Measurements from ENCODE around the gene CFAP46. TPM values are rescaled to one million over a fixed set of nuclear protein-coding genes. Genes with fewer than 3 reads are reported as not detected.

Gene CFAP46
- total RNA-seq, 3 donors from 2014 or later (not counting 1 experiment from before 2014, with no cell fraction given), result 0.35 TPM; not detected in 2

DNA sequence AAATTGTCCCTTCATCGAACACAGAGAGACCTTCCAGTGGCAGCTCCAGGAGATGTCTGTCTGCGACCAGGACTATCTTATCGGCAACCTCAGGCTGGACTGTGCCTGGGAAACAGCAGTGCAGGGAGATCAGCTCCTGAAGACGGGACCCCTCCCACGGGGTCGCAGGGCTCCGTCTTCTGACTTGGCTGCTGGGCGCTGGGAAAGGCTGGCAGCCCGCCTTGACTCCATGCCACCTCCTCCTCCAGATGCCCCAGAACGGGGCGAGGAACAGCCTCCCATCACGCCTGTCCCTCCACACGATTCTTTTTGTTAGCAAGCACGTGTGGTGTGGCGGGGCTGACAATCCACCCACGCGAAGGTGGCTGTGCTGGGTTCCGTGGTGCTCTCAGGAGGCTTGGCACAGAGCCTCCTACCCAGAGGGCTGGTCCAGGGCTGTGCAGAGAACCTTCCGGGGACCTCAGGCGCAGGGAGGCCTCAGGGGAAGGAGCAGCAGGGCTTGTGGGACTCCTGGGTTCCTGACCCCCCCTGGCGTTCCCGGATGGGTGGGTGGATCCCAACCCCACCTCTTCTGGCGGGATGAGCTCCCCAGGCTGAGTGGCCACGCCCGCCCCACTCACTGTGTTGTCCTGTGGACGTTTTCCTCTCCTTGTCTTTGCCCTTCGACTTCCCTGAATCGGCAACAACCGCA, 108.8 kb downstream of the CFAP46 start:
- Histone ChIP-seq H3K27ac (ENCODE audit: low read length) (no peak overlapping the region), H3K4me1 (ENCODE audit: control insufficient read depth, insufficient read depth, low read length) (peaks cover 6% of the 10 kb centered on the region), H3K36me3 (ENCODE audit: control insufficient read depth, insufficient read depth, low read length) (no peaks in the 10 kb centered on the region), H3K27me3 (ENCODE audit: control insufficient read depth, insufficient read depth, low read length) (no peaks in the 10 kb centered on the region), H3K9me3 (ENCODE audit: control insufficient read depth, insufficient read depth, low read length) (no peaks in the 10 kb centered on the region), H3K4me3 (ENCODE audit: low read length) (no peak overlapping the region)
- Mint-ChIP-seq H3K27me3 (ENCODE audit: low read depth in 2 of 2) (peaks cover 3 to 17% of the 10 kb centered on the region in 2 donors), H3K9me3 (no peaks in the 10 kb centered on the region), H3K27ac (no peak overlapping the region), H3K4me3 (no peak overlapping the region), H3K36me3 (no peaks in the 10 kb centered on the region), H3K4me1 (peaks cover 0 to 4% of the 10 kb centered on the region in 2 donors)
- WGBS (ENCODE audit: insufficient coverage), result 80% methylated on average over 29 of the region's 29 CpGs
- DNase-seq (no peak), ATAC-seq (no peak)
- no peak for TF ChIP-seq CTCF (IDR thresholded peaks at IDR 0.05)
- intact Hi-C loops (cut with micrococcal nuclease), result no loop called here

- H3K36me3 Mint-ChIP-seq, result no peaks in the 10 kb centered on the region
- H3K4me3 Mint-ChIP-seq, result no peak overlapping the region
- H3K4me1 Mint-ChIP-seq, result peaks cover 0 to 4% of the 10 kb centered on the region in 2 donors
- H3K27ac Mint-ChIP-seq, result no peak overlapping the region
- H3K4me1 ChIP-seq (ENCODE audit: control insufficient read depth, insufficient read depth, low read length), result peaks cover 6% of the 10 kb centered on the region
- no peaks in the 10 kb centered on the region for H3K36me3 ChIP-seq (ENCODE audit: control insufficient read depth, insufficient read depth, low read length)
- H3K9me3 ChIP-seq (ENCODE audit: control insufficient read depth, insufficient read depth, low read length), result no peaks in the 10 kb centered on the region
- DNase-seq (no peak), ATAC-seq (no peak)
- H3K27me3 ChIP-seq (ENCODE audit: control insufficient read depth, insufficient read depth, low read length), result no peaks in the 10 kb centered on the region
- H3K27me3 Mint-ChIP-seq (ENCODE audit: low read depth in 2 of 2), result peaks cover 3 to 17% of the 10 kb centered on the region in 2 donors
- no peak overlapping the region for H3K27ac ChIP-seq (ENCODE audit: low read length)
- intact Hi-C loops (cut with micrococcal nuclease), result no loop called here
- no peak overlapping the region for H3K4me3 ChIP-seq (ENCODE audit: low read length)
- no peak for TF ChIP-seq CTCF (IDR thresholded peaks at IDR 0.05)
- H3K9me3 Mint-ChIP-seq, result no peaks in the 10 kb centered on the region
- 81% methylated on average over 29 of the region's 30 CpGs for WGBS (ENCODE audit: insufficient coverage)
Measured at GRCh38 chr10:132832186-132832969, 110.0 kb downstream of the CFAP46 start.

- no peak overlapping the region for H3K27ac ChIP-seq (ENCODE audit: low read length)
- no peaks in the 10 kb centered on the region for H3K4me1 ChIP-seq (ENCODE audit: control insufficient read depth, insufficient read depth, low read length)
- Mint-ChIP-seq H3K9me3 (no peaks in the 10 kb centered on the region), H3K27ac (no peak overlapping the region), H3K4me1 (no peaks in the 10 kb centered on the region), H3K36me3 (no peaks in the 10 kb centered on the region), H3K27me3 (ENCODE audit: low read depth in 2 of 2) (peaks cover 3 to 17% of the 10 kb centered on the region in 2 donors), H3K4me3 (no peak overlapping the region)
- no peaks in the 10 kb centered on the region for H3K36me3 ChIP-seq (ENCODE audit: control insufficient read depth, insufficient read depth, low read length)
- 91% methylated on average over 7 of the region's 8 CpGs for WGBS (ENCODE audit: insufficient coverage)
- no peak overlapping the region for H3K4me3 ChIP-seq (ENCODE audit: low read length)
- ATAC-seq (no peak), DNase-seq (no peak)
- peaks cover 7% of the 10 kb centered on the region for H3K9me3 ChIP-seq (ENCODE audit: control insufficient read depth, insufficient read depth, low read length)
- H3K27me3 ChIP-seq (ENCODE audit: control insufficient read depth, insufficient read depth, low read length), result no peaks in the 10 kb centered on the region
- intact Hi-C loops (cut with micrococcal nuclease), result no loop called here
- TF ChIP-seq CTCF (IDR thresholded peaks at IDR 0.05), result no peak
Measured at GRCh38 chr10:132829403-132829802, 113.0 kb downstream of the CFAP46 start.

Data from natural killer cell (primary cell).